K562 (cell line): ENCODE measurements around the gene TMEM30A. TPM values are rescaled to one million over a fixed set of nuclear protein-coding genes. Genes with fewer than 3 reads are reported as not detected.
A peak's percentile ranks its signal among the peaks of the same experiment; 100 is the strongest.

Experiments
- MBD2 ChIP-seq: sonication (generic); IDR thresholded peaks from 2 replicates; pipeline ENCODE4 v1.6.1; 2016; ENCODE audit warnings: low read depth, borderline replicate concordance
- NFRKB ChIP-seq: fragments of 450-650 bp; IDR thresholded peaks from 2 replicates; pipeline ENCODE4 v1.6.1; 2016; ENCODE audit warnings: low read depth
- POLR2G ChIP-seq: fragments of 200-400 bp; formaldehyde crosslinking; IDR thresholded peaks from 2 replicates; pipeline ENCODE4 v1.6.1; 2017; ENCODE audit warnings: low read depth, mild to moderate bottlenecking, antibody characterized with exemption, low read length, moderate library complexity
- SRF ChIP-seq, 2 experiments: fragments of 250-450, 450-650 bp in 1 of 2; sonication (Bioruptor Pico) in 1 of 2; sonication (generic) in 1 of 2; formaldehyde crosslinking; IDR thresholded peaks; 2 replicates each; pipeline versions ENCODE4 v1.5.0 to v1.5.1; 2020 to 2022; ENCODE audit warnings: mild to moderate bottlenecking in 1 of 2, missing genetic modification reagents in 1 of 2
- TOE1 ChIP-seq, 2 experiments: fragments of 450-650 bp in 1 of 2; sonication (generic) in 1 of 2; formaldehyde crosslinking in 1 of 2; IDR thresholded peaks; 2 replicates each; pipeline versions ENCODE4 v1.7.1 to v1.8.0; 2016 to 2022; ENCODE audit warnings: borderline replicate concordance in 2 of 2, mild to moderate bottlenecking in 2 of 2, antibody characterized with exemption in 1 of 2, inconsistent platforms in 1 of 2, low read depth in 1 of 2, missing genetic modification reagents in 1 of 2, moderate library complexity in 1 of 2
- ZNF445 ChIP-seq: fragments of 250-450 bp; sonication (Bioruptor Pico); IDR thresholded peaks from 2 replicates; pipeline ENCODE4 v1.4.0; 2020; ENCODE audit warnings: low read depth, mild to moderate bottlenecking, moderate library complexity
- ZNF507 ChIP-seq: conservative IDR thresholded peaks from 2 replicates; pipeline ENCODE4 v1.6.1; 2017; ENCODE audit warnings: missing genetic modification characterization, missing compliant biosample characterization
- polyA plus RNA-seq, 8 experiments: library from polyadenylated mRNA; depleted of rRNA in 4 of 8; stranded (reverse) in 5 of 8; unstranded in 3 of 8; fragments of >200 nt; fragmentation: Nextera tagmentation in 2 of 8; fragmentation: Illumina TruSeq in 1 of 8; extraction: Ambion mirVana in 2 of 8; extraction: Trizol in 1 of 8; gene quantifications; 2 replicates each; pipeline versions ENCODE4 v1.2.1 to v1.2.3, GENCODE V29; 2011 to 2014; ENCODE audit warnings: inconsistent platforms in 1 of 8, missing spikeins in 1 of 8
- total RNA-seq, 7 experiments: library from RNA; depleted of rRNA in 6 of 7; stranded (reverse); fragments of >200 nt in 6 of 7; fragmentation: Illumina TruSeq in 2 of 7; extraction: Trizol in 2 of 7; gene quantifications; 2 replicates each; pipeline versions ENCODE4 v1.2.1 to v1.2.3, GENCODE V29; 2011 to 2021; ENCODE audit warnings: low replicate concordance in 1 of 7
- TF ChIP-seq, protein P1 (sequence below): fragments of 150-350 bp; IDR thresholded peaks from 2 replicates; pipeline ENCODE4 v1.6.1; 2014; ENCODE audit warnings: low read depth, mild to moderate bottlenecking, low read length, borderline replicate concordance
- TF ChIP-seq, protein P2 (sequence below), 2 experiments: fragments of 450-650 bp; IDR thresholded peaks; 2 replicates each; pipeline ENCODE4 v1.6.1; 2016
- TF ChIP-seq, protein P3 (sequence below), 2 experiments: fragments of 450-650 bp in 1 of 2; sonication (generic) in 1 of 2; formaldehyde crosslinking in 1 of 2; IDR thresholded peaks in 1 of 2; conservative IDR thresholded peaks in 1 of 2; 2 replicates each; pipeline versions ENCODE4 v1.6.1 to v1.8.1; 2016 to 2023; ENCODE audit warnings: mild to moderate bottlenecking in 2 of 2, moderate library complexity in 2 of 2, inconsistent platforms in 1 of 2, missing genetic modification reagents in 1 of 2
- TF ChIP-seq, protein P4 (sequence below), 2 experiments: fragments of 450-650 bp; conservative IDR thresholded peaks; 2 replicates each; pipeline ENCODE4 v1.6.1; 2017; ENCODE audit warnings: mild to moderate bottlenecking in 2 of 2, moderate library complexity in 2 of 2
- TF ChIP-seq, protein P5 (sequence below): fragments of 250-450 bp; sonication (Bioruptor Pico); IDR thresholded peaks from 2 replicates; pipeline ENCODE4 v1.8.0; 2021; ENCODE audit warnings: mild to moderate bottlenecking, moderate library complexity

The TMEM30A gene
- total and polyA plus RNA-seq, 9 of the 15 experiments (the other 6 are each of a cell fraction or from before 2014, with no cell fraction given): 6.5 to 31.2 (median 16.3) TPM

DNA sequence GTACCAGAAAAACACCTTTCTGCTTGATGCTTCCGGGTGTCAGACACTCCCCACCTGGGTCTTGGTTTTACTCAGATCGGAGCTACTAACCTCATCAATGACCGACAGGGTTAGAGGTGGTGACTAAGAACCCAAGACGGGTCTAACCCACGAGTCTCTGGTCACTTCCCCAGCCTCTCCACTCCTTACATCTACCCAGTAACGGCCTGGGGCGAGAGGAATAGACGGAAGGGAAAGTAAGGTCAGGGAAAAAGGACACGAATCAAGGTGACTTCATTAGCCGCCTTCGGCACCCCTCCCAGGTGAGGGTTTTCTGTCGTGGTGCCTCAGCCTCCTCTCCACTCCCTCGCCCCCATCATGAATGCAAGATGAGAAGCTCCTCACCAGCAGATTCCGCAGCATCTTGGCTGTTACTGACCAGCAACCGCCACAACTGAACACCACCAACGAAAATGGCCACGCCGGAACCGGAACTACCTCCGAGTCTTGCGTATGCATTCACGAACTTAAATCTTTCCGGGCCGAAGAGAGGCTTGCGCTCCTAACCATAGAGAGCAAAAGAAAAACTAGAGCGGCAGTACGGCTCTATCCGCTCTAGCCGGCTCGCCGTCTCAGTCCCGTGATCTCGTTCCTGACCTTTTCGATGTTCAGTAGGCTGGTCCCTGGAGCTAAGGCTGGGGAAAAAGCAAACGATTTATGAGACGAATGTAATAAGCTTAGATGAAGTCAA lies 41.1 kb downstream of the TMEM30A start, which contains the start of gene COX7A2 (continued):
- no peak for TF ChIP-seq ZNF507 (tag)
- TF ChIP-seq POLR2G: peak; percentile 75
- TF ChIP-seq SRF (CRISPR knock-in tag; IDR thresholded peaks at IDR 0.05): peak in 1 of 2 experiments; percentile 82; a peak in 2 of 4 replicates
- TF ChIP-seq, protein P1, sequence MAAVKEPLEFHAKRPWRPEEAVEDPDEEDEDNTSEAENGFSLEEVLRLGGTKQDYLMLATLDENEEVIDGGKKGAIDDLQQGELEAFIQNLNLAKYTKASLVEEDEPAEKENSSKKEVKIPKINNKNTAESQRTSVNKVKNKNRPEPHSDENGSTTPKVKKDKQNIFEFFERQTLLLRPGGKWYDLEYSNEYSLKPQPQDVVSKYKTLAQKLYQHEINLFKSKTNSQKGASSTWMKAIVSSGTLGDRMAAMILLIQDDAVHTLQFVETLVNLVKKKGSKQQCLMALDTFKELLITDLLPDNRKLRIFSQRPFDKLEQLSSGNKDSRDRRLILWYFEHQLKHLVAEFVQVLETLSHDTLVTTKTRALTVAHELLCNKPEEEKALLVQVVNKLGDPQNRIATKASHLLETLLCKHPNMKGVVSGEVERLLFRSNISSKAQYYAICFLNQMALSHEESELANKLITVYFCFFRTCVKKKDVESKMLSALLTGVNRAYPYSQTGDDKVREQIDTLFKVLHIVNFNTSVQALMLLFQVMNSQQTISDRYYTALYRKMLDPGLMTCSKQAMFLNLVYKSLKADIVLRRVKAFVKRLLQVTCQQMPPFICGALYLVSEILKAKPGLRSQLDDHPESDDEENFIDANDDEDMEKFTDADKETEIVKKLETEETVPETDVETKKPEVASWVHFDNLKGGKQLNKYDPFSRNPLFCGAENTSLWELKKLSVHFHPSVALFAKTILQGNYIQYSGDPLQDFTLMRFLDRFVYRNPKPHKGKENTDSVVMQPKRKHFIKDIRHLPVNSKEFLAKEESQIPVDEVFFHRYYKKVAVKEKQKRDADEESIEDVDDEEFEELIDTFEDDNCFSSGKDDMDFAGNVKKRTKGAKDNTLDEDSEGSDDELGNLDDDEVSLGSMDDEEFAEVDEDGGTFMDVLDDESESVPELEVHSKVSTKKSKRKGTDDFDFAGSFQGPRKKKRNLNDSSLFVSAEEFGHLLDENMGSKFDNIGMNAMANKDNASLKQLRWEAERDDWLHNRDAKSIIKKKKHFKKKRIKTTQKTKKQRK: no peak
- TF ChIP-seq NFRKB: peak; percentile 88; the same call in 1 of the 2 replicates
- TF ChIP-seq, protein P2, sequence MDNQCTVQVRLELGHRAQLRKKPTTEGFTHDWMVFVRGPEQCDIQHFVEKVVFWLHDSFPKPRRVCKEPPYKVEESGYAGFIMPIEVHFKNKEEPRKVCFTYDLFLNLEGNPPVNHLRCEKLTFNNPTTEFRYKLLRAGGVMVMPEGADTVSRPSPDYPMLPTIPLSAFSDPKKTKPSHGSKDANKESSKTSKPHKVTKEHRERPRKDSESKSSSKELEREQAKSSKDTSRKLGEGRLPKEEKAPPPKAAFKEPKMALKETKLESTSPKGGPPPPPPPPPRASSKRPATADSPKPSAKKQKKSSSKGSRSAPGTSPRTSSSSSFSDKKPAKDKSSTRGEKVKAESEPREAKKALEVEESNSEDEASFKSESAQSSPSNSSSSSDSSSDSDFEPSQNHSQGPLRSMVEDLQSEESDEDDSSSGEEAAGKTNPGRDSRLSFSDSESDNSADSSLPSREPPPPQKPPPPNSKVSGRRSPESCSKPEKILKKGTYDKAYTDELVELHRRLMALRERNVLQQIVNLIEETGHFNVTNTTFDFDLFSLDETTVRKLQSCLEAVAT (IDR thresholded peaks at IDR 0.05): no peak
- TF ChIP-seq MBD2: peak; percentile 75; the same call in 1 of the 2 replicates
- TF ChIP-seq, protein P3, sequence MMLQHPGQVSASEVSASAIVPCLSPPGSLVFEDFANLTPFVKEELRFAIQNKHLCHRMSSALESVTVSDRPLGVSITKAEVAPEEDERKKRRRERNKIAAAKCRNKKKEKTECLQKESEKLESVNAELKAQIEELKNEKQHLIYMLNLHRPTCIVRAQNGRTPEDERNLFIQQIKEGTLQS (IDR thresholded peaks at IDR 0.05): peak; percentile 68
- TF ChIP-seq, protein P3 (CRISPR knock-in tag; conservative IDR thresholded peaks at IDR 0.05): peak; percentile 70; the same call in 1 of the 2 replicates
- TF ChIP-seq, protein P4, sequence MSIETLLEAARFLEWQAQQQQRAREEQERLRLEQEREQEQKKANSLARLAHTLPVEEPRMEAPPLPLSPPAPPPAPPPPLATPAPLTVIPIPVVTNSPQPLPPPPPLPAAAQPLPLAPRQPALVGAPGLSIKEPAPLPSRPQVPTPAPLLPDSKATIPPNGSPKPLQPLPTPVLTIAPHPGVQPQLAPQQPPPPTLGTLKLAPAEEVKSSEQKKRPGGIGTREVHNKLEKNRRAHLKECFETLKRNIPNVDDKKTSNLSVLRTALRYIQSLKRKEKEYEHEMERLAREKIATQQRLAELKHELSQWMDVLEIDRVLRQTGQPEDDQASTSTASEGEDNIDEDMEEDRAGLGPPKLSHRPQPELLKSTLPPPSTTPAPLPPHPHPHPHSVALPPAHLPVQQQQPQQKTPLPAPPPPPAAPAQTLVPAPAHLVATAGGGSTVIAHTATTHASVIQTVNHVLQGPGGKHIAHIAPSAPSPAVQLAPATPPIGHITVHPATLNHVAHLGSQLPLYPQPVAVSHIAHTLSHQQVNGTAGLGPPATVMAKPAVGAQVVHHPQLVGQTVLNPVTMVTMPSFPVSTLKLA (conservative IDR thresholded peaks at IDR 0.05): peak in 1 of 2 experiments; percentile 69; a peak in 3 of 4 replicates
- TF ChIP-seq, protein P5, sequence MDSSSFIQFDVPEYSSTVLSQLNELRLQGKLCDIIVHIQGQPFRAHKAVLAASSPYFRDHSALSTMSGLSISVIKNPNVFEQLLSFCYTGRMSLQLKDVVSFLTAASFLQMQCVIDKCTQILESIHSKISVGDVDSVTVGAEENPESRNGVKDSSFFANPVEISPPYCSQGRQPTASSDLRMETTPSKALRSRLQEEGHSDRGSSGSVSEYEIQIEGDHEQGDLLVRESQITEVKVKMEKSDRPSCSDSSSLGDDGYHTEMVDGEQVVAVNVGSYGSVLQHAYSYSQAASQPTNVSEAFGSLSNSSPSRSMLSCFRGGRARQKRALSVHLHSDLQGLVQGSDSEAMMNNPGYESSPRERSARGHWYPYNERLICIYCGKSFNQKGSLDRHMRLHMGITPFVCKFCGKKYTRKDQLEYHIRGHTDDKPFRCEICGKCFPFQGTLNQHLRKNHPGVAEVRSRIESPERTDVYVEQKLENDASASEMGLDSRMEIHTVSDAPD: no peak
- peak; percentile 88 for TF ChIP-seq TOE1 (IDR thresholded peaks at IDR 0.05; ENCODE audit: borderline replicate concordance)
- no peak for TF ChIP-seq TOE1 (CRISPR knock-in tag; IDR thresholded peaks at IDR 0.05; ENCODE audit: borderline replicate concordance, low read depth)
- TF ChIP-seq ZNF445 (CRISPR knock-in tag): no peak
